K562 (cell line): ENCODE results near the gene PPRC1. TPM values are rescaled to one million over a fixed set of nuclear protein-coding genes. Genes with fewer than 3 reads are reported as not detected.

ENCODE experiments used
- KLF13 ChIP-seq: fragments of 450-650 bp; IDR thresholded peaks from 2 replicates; pipeline ENCODE4 v1.6.1; 2016; ENCODE audit warnings: missing genetic modification characterization, low read depth, mild to moderate bottlenecking, missing compliant biosample characterization, moderate library complexity, borderline replicate concordance
- SAFB ChIP-seq: fragments of 200-400 bp; formaldehyde crosslinking; IDR thresholded peaks from 2 replicates; pipeline ENCODE4 v1.6.1; 2017; ENCODE audit warnings: low read depth, low read length, borderline replicate concordance
- ZBTB7A ChIP-seq: IDR thresholded peaks from 2 replicates; pipeline ENCODE4 v1.6.1; 2011; ENCODE audit warnings: low read depth, mild to moderate bottlenecking, low read length, moderate library complexity, borderline replicate concordance; ENCODE audit not compliant: control insufficient read depth
- ZNF444 ChIP-seq: fragments of 250-450 bp; sonication (Bioruptor Pico); IDR thresholded peaks from 2 replicates; pipeline ENCODE4 v1.4.0; 2020; ENCODE audit warnings: mild to moderate bottlenecking, moderate library complexity
- polyA plus RNA-seq, 8 experiments: library from polyadenylated mRNA; depleted of rRNA in 4 of 8; stranded (reverse) in 5 of 8; unstranded in 3 of 8; fragments of >200 nt; fragmentation: Nextera tagmentation in 2 of 8; fragmentation: Illumina TruSeq in 1 of 8; extraction: Ambion mirVana in 2 of 8; extraction: Trizol in 1 of 8; gene quantifications; 2 replicates each; pipeline versions ENCODE4 v1.2.1 to v1.2.3, GENCODE V29; 2011 to 2014; ENCODE audit warnings: inconsistent platforms in 1 of 8, missing spikeins in 1 of 8
- total RNA-seq, 7 experiments: library from RNA; depleted of rRNA in 6 of 7; stranded (reverse); fragments of >200 nt in 6 of 7; fragmentation: Illumina TruSeq in 2 of 7; extraction: Trizol in 2 of 7; gene quantifications; 2 replicates each; pipeline versions ENCODE4 v1.2.1 to v1.2.3, GENCODE V29; 2011 to 2021; ENCODE audit warnings: low replicate concordance in 1 of 7
- TF ChIP-seq, protein P1 (sequence below), 2 experiments: fragments of 450-650 bp; formaldehyde crosslinking in 1 of 2; IDR thresholded peaks; 2 replicates each; pipeline versions ENCODE4 v1.4.0 to v1.6.1; 2014 to 2020; ENCODE audit warnings: mild to moderate bottlenecking in 2 of 2, borderline replicate concordance in 1 of 2, low read depth in 1 of 2
- TF ChIP-seq, protein P2 (sequence below): fragments of 450-650 bp; formaldehyde crosslinking; IDR thresholded peaks from 2 replicates; pipeline ENCODE4 v1.4.0; 2022; ENCODE audit warnings: missing genetic modification characterization
- TF ChIP-seq, protein P3 (sequence below): fragments of 250-450 bp; sonication (Bioruptor Pico); IDR thresholded peaks from 2 replicates; pipeline ENCODE4 v1.4.0; 2020; ENCODE audit warnings: mild to moderate bottlenecking, moderate library complexity, borderline replicate concordance

The PPRC1 gene
- total and polyA plus RNA-seq, 9 of the 15 experiments (the other 6 are each of a cell fraction or from before 2014, with no cell fraction given), result 8.5 to 47.1 (median 16.2) TPM

DNA sequence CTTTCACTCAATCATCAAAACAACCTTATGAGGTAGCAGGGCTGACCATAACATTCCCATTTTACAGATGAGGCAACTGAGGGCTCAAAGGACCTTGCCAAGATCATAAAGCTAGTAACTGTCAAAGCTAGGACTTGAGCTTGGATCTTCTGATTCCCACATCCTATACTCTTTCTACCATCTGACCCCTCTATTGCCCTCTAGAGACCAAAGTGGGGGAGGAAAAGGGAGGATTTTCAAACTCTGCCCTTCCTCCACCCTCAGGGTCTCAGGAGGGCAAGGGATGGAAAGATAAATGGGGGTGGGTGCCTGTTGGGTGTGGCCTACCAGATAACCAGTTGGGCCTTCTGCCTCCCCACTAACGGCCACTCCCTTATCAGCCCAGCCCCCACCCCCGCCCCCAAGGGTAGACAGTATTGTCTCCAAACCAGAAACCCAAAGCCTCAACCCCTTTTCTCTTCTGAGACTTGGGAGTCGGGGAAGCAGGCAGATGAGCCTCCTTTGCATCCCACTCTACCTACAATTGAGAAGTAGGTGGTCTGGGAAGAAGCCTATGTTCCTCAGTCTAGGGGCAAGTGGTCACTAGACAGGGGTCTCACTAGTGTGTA lies 20.5 kb upstream of the PPRC1 start (continued):
- TF ChIP-seq, protein P1, sequence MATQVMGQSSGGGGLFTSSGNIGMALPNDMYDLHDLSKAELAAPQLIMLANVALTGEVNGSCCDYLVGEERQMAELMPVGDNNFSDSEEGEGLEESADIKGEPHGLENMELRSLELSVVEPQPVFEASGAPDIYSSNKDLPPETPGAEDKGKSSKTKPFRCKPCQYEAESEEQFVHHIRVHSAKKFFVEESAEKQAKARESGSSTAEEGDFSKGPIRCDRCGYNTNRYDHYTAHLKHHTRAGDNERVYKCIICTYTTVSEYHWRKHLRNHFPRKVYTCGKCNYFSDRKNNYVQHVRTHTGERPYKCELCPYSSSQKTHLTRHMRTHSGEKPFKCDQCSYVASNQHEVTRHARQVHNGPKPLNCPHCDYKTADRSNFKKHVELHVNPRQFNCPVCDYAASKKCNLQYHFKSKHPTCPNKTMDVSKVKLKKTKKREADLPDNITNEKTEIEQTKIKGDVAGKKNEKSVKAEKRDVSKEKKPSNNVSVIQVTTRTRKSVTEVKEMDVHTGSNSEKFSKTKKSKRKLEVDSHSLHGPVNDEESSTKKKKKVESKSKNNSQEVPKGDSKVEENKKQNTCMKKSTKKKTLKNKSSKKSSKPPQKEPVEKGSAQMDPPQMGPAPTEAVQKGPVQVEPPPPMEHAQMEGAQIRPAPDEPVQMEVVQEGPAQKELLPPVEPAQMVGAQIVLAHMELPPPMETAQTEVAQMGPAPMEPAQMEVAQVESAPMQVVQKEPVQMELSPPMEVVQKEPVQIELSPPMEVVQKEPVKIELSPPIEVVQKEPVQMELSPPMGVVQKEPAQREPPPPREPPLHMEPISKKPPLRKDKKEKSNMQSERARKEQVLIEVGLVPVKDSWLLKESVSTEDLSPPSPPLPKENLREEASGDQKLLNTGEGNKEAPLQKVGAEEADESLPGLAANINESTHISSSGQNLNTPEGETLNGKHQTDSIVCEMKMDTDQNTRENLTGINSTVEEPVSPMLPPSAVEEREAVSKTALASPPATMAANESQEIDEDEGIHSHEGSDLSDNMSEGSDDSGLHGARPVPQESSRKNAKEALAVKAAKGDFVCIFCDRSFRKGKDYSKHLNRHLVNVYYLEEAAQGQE (IDR thresholded peaks at IDR 0.05; ENCODE audit: borderline replicate concordance), result no peak
- TF ChIP-seq, protein P1 (CRISPR knock-in tag; IDR thresholded peaks at IDR 0.05; ENCODE audit: low read depth), result no peak
- TF ChIP-seq, protein P2, sequence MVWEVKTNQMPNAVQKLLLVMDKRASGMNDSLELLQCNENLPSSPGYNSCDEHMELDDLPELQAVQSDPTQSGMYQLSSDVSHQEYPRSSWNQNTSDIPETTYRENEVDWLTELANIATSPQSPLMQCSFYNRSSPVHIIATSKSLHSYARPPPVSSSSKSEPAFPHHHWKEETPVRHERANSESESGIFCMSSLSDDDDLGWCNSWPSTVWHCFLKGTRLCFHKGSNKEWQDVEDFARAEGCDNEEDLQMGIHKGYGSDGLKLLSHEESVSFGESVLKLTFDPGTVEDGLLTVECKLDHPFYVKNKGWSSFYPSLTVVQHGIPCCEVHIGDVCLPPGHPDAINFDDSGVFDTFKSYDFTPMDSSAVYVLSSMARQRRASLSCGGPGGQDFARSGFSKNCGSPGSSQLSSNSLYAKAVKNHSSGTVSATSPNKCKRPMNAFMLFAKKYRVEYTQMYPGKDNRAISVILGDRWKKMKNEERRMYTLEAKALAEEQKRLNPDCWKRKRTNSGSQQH (CRISPR knock-in tag), result no peak
- TF ChIP-seq ZNF444 (CRISPR knock-in tag) (no peak), SAFB (no peak), KLF13 (tag) (peak; percentile 47; the same call in 1 of the 2 replicates), ZBTB7A (peak; percentile 98)
- TF ChIP-seq, protein P3, sequence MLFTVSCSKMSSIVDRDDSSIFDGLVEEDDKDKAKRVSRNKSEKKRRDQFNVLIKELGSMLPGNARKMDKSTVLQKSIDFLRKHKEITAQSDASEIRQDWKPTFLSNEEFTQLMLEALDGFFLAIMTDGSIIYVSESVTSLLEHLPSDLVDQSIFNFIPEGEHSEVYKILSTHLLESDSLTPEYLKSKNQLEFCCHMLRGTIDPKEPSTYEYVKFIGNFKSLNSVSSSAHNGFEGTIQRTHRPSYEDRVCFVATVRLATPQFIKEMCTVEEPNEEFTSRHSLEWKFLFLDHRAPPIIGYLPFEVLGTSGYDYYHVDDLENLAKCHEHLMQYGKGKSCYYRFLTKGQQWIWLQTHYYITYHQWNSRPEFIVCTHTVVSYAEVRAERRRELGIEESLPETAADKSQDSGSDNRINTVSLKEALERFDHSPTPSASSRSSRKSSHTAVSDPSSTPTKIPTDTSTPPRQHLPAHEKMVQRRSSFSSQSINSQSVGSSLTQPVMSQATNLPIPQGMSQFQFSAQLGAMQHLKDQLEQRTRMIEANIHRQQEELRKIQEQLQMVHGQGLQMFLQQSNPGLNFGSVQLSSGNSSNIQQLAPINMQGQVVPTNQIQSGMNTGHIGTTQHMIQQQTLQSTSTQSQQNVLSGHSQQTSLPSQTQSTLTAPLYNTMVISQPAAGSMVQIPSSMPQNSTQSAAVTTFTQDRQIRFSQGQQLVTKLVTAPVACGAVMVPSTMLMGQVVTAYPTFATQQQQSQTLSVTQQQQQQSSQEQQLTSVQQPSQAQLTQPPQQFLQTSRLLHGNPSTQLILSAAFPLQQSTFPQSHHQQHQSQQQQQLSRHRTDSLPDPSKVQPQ, result no peak
